ENCODE measurements around the gene IDH2. TPM values are rescaled to one million over a fixed set of nuclear protein-coding genes. Genes with fewer than 3 reads are reported as not detected.

Gene IDH2
- total RNA-seq, 1 donor from 2014 or later = 43.1 TPM

GRCh38 chr15:90079619-90080457, 22.4 kb downstream of the IDH2 start:
- ATAC-seq (no peak), DNase-seq (no peak)
- H3K27ac ChIP-seq = no peak overlapping the region
- intact Hi-C loops (cut with DNase I) = no loop called here
- peaks cover 7% of the 10 kb centered on the region for H3K4me1 ChIP-seq
- H3K9me3 ChIP-seq = no peaks in the 10 kb centered on the region
- H3K36me3 ChIP-seq = peaks cover 57% of the 10 kb centered on the region
- TF ChIP-seq CTCF (IDR thresholded peaks at IDR 0.05) = no peak
- H3K27me3 ChIP-seq = no peaks in the 10 kb centered on the region
- no peak overlapping the region for H3K4me3 ChIP-seq

DNA sequence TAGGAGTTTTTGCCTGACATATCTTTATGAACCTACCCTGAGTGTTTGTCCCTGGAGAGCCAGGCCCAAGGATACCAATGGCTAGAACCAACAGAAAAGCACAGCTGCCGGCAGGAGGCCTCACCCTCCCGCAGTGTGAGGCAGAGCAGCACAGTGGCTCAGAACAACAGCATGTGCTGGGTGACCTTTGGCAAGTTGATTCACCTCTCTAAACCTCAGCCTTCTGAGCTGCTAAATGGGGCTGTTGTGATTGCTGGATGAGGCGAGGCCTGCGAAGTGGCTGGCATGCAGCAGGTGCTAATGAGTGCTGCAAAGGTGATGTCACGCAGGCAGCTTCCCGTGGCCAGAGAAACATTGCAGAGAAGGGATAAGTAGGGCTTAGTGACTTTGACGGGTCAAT, 23.3 kb downstream of the IDH2 start:
- Histone ChIP-seq H3K27me3 (no peaks in the 10 kb centered on the region), H3K27ac (no peak overlapping the region), H3K4me1 (peaks cover 7% of the 10 kb centered on the region), H3K36me3 (peaks cover 54% of the 10 kb centered on the region), H3K4me3 (no peak overlapping the region), H3K9me3 (no peaks in the 10 kb centered on the region)
- ATAC-seq (no peak), DNase-seq (no peak)
- intact Hi-C loops (cut with DNase I) = no loop called here
- no peak for TF ChIP-seq CTCF (IDR thresholded peaks at IDR 0.05)

GRCh38 chr15:90076716-90077115, 25.6 kb downstream of the IDH2 start:
- H3K27ac ChIP-seq = no peak overlapping the region
- TF ChIP-seq CTCF (IDR thresholded peaks at IDR 0.05) = no peak
- no peaks in the 10 kb centered on the region for H3K9me3 ChIP-seq
- H3K4me3 ChIP-seq = no peak overlapping the region
- ATAC-seq = no peak
- H3K27me3 ChIP-seq = no peaks in the 10 kb centered on the region
- no peak for DNase-seq
- H3K36me3 ChIP-seq = peaks cover 59% of the 10 kb centered on the region
- intact Hi-C loops (cut with DNase I) = no loop called here
- peaks cover under 1% of the 10 kb centered on the region for H3K4me1 ChIP-seq

DNA sequence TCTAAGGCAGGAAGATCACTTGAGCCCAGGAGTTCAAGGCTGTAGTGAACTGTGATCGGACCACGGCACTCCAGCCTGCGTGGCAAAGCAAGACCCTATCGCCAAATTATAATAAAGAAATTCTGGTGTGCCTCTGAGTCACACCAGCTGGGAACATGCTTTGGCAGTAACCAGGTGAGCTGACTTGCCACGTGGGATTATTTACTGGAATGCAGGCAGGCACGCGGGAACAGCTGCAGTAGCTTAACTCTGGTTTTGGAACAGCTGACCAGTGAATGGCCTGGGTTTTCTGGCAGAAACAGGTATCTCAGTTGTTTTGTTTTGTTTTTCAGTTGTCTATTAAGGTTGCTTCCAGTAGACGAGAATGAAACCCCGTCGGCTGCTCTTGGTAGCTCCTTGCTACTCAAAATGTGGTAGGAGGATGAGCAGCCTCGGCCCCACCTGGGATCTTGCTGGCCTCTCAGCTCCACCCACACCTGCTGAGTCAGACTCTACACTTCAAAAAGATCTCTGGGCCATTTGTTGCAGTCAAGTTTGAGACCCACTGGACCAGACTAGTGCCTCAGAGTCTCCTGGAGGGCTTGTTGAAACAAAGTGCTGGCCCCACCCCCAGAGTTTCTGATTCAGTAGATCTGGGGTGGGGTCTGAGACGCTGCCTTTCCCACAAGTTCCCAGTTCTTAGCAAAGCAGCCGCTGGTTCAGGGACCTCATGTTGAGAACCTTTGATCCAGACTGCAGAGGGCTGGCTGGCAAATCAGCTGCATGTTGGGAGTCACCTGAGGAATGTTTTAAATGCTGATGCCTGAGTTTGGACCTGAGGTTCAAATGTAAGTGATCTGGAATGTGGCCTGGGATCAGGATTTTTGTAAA, 26.6 kb downstream of the IDH2 start:
- Histone ChIP-seq H3K27me3 (no peaks in the 10 kb centered on the region), H3K27ac (peak overlapping the region; percentile 13), H3K36me3 (peaks cover 55% of the 10 kb centered on the region), H3K9me3 (no peaks in the 10 kb centered on the region), H3K4me1 (peaks cover 11% of the 10 kb centered on the region), H3K4me3 (no peak overlapping the region)
- ATAC-seq = peak; percentile 43
- TF ChIP-seq CTCF (IDR thresholded peaks at IDR 0.05) = no peak
- intact Hi-C loops (cut with DNase I) = no loop called here
- no peak for DNase-seq

DNA sequence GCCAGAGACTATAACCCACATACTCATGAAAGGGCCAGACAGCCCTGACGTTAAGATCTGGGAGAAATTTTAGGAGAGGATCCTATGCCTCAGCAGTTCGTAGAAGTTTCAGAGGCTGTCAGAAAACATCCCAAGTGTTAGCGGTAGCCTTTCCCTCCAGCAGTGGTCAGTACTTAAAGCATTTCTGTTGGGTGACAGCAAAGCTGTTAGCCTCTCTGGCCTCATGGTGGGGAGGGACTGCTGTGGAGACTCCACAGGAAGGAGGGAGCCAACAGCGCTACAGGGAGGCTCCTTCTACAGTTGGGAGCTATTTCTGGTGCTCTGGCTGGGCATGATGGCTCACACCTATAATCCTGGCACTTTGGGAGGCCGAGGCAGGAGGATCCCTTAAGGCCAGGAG, 27.4 kb downstream of the IDH2 start:
- Histone ChIP-seq H3K4me1 (peaks cover 15% of the 10 kb centered on the region), H3K4me3 (no peak overlapping the region), H3K9me3 (no peaks in the 10 kb centered on the region), H3K36me3 (peaks cover 48% of the 10 kb centered on the region), H3K27ac (peak overlapping the region; percentile 13), H3K27me3 (no peaks in the 10 kb centered on the region)
- no peak for ATAC-seq
- no peak for TF ChIP-seq CTCF (IDR thresholded peaks at IDR 0.05)
- DNase-seq = no peak
- intact Hi-C loops (cut with DNase I) = loop anchor here (5.0 kb wide), 1 partner anchor 163 kb away; the partner anchor contains the start of gene ARPIN

All from upper lobe of right lung (tissue), 1 donor.